K562 (cell line): ENCODE results near the gene N4BP2. TPM values are rescaled to one million over a fixed set of nuclear protein-coding genes. Genes with fewer than 3 reads are reported as not detected.
A peak's percentile ranks its signal among the peaks of the same experiment; 100 is the strongest.

Experiments used
- ETV6 ChIP-seq, 3 experiments: fragments of 150-350 bp in 1 of 3; sonication (generic) in 1 of 3; formaldehyde crosslinking in 1 of 3; IDR thresholded peaks; 2 replicates each; pipeline versions ENCODE4 v1.6.1 to v1.8.0; 2014 to 2022; ENCODE audit warnings: borderline replicate concordance in 2 of 3, low read depth in 2 of 3, antibody characterized with exemption in 1 of 3, low read length in 1 of 3, mild to moderate bottlenecking in 1 of 3, missing genetic modification reagents in 1 of 3
- FOSL1 ChIP-seq: fragments of 200-800 bp; sonication (Bioruptor generic); conservative IDR thresholded peaks from 2 replicates; pipeline ENCODE4 v1.6.1; 2016; ENCODE audit warnings: missing genetic modification characterization, missing compliant biosample characterization
- XRCC3 ChIP-seq: fragments of 450-650 bp; IDR thresholded peaks from 2 replicates; pipeline ENCODE4 v1.6.1; 2017; ENCODE audit warnings: mild to moderate bottlenecking, moderate library complexity
- polyA plus RNA-seq, 8 experiments: library from polyadenylated mRNA; depleted of rRNA in 4 of 8; stranded (reverse) in 5 of 8; unstranded in 3 of 8; fragments of >200 nt; fragmentation: Nextera tagmentation in 2 of 8; fragmentation: Illumina TruSeq in 1 of 8; extraction: Ambion mirVana in 2 of 8; extraction: Trizol in 1 of 8; gene quantifications; 2 replicates each; pipeline versions ENCODE4 v1.2.1 to v1.2.3, GENCODE V29; 2011 to 2014; ENCODE audit warnings: inconsistent platforms in 1 of 8, missing spikeins in 1 of 8
- total RNA-seq, 7 experiments: library from RNA; depleted of rRNA in 6 of 7; stranded (reverse); fragments of >200 nt in 6 of 7; fragmentation: Illumina TruSeq in 2 of 7; extraction: Trizol in 2 of 7; gene quantifications; 2 replicates each; pipeline versions ENCODE4 v1.2.1 to v1.2.3, GENCODE V29; 2011 to 2021; ENCODE audit warnings: low replicate concordance in 1 of 7
- TF ChIP-seq, protein P1 (sequence below), 3 experiments: fragments of 200-800 bp in 1 of 3; fragments of 250-450 bp in 1 of 3; fragments of 450-650 bp in 1 of 3; sonication (Bioruptor Pico) in 1 of 3; sonication (Bioruptor generic) in 1 of 3; formaldehyde crosslinking in 1 of 3; IDR thresholded peaks; 2 replicates each; pipeline versions ENCODE4 v1.6.1 to v1.8.0; 2016 to 2022; ENCODE audit warnings: mild to moderate bottlenecking in 2 of 3, missing genetic modification characterization in 2 of 3, missing compliant biosample characterization in 1 of 3, moderate library complexity in 1 of 3
- TF ChIP-seq, protein P2 (sequence below): fragments of 250-450 bp; sonication (Bioruptor Pico); IDR thresholded peaks from 2 replicates; pipeline ENCODE4 v1.4.0; 2020

Gene N4BP2
- total and polyA plus RNA-seq, 9 of the 15 experiments (the other 6 are each of a cell fraction or from before 2014, with no cell fraction given), result 2.7 to 12.6 (median 7.6) TPM

DNA sequence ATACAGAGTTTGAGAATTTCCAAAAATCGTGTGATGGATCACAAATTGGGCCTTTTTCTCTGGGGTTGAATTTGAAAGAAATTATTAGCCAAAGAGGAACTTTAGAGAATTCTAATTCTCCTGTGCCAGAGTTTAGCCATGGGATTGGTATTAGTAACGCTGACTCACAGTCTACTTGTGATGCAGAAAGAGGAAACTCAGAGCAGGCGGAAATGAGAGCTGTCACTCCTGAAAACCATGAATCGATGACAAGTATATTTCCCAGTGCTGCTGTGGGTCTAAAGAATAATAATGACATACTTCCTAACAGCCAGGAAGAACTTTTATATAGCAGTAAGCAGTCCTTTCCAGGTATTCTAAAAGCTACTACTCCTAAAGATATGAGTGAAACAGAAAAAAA, 64.9 kb downstream of the N4BP2 start (continued):
- TF ChIP-seq, protein P1, sequence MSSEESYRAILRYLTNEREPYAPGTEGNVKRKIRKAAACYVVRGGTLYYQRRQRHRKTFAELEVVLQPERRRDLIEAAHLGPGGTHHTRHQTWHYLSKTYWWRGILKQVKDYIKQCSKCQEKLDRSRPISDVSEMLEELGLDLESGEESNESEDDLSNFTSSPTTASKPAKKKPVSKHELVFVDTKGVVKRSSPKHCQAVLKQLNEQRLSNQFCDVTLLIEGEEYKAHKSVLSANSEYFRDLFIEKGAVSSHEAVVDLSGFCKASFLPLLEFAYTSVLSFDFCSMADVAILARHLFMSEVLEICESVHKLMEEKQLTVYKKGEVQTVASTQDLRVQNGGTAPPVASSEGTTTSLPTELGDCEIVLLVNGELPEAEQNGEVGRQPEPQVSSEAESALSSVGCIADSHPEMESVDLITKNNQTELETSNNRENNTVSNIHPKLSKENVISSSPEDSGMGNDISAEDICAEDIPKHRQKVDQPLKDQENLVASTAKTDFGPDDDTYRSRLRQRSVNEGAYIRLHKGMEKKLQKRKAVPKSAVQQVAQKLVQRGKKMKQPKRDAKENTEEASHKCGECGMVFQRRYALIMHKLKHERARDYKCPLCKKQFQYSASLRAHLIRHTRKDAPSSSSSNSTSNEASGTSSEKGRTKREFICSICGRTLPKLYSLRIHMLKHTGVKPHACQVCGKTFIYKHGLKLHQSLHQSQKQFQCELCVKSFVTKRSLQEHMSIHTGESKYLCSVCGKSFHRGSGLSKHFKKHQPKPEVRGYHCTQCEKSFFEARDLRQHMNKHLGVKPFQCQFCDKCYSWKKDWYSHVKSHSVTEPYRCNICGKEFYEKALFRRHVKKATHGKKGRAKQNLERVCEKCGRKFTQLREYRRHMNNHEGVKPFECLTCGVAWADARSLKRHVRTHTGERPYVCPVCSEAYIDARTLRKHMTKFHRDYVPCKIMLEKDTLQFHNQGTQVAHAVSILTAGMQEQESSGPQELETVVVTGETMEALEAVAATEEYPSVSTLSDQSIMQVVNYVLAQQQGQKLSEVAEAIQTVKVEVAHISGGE (CRISPR knock-in tag; IDR thresholded peaks at IDR 0.05), result no peak
- TF ChIP-seq, protein P2, sequence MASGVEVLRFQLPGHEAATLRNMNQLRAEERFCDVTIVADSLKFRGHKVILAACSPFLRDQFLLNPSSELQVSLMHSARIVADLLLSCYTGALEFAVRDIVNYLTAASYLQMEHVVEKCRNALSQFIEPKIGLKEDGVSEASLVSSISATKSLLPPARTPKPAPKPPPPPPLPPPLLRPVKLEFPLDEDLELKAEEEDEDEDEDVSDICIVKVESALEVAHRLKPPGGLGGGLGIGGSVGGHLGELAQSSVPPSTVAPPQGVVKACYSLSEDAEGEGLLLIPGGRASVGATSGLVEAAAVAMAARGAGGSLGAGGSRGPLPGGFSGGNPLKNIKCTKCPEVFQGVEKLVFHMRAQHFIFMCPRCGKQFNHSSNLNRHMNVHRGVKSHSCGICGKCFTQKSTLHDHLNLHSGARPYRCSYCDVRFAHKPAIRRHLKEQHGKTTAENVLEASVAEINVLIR (CRISPR knock-in tag), result no peak
- TF ChIP-seq FOSL1 (tag), result peak; percentile 82
- peak; percentile 87 to 91; a peak in 3 of 4 replicates for TF ChIP-seq ETV6 (IDR thresholded peaks at IDR 0.05; ENCODE audit: borderline replicate concordance in 1 of 2, low read depth in 2 of 2, low read length in 1 of 2)
- TF ChIP-seq ETV6 (CRISPR knock-in tag; IDR thresholded peaks at IDR 0.05; ENCODE audit: borderline replicate concordance), result no peak
- TF ChIP-seq XRCC3, result no peak
- TF ChIP-seq, all 486 proteins: peak for 45
